ENCODE results near the gene TMEM119.

The TMEM119 gene

GRCh38 chr12:108614639-108615038, 16.8 kb upstream of the TMEM119 start:
- no peak for DNase-seq

GRCh38 chr12:108614041-108614440, 16.2 kb upstream of the TMEM119 start:
- no peak for DNase-seq

GRCh38 chr12:108613548-108613947, 15.7 kb upstream of the TMEM119 start:
- DNase-seq = no peak

- no peak for DNase-seq
Observed at GRCh38 chr12:108612788-108613282, 15.0 kb upstream of the TMEM119 start.

- no peak for DNase-seq
Observed at GRCh38 chr12:108611884-108612415, 14.1 kb upstream of the TMEM119 start.

GRCh38 chr12:108610856-108611605, 13.1 kb upstream of the TMEM119 start:
- DNase-seq = no peak

GRCh38 chr12:108610336-108610815, 12.5 kb upstream of the TMEM119 start:
- no peak for DNase-seq

- DNase-seq = no peak
Observed at GRCh38 chr12:108609537-108610335, 11.9 kb upstream of the TMEM119 start.

GRCh38 chr12:108608616-108609015, 10.7 kb upstream of the TMEM119 start:
- no peak for DNase-seq

- DNase-seq = no peak
Observed at GRCh38 chr12:108607981-108608600, 10.2 kb upstream of the TMEM119 start.

GRCh38 chr12:108606492-108606891, 8.6 kb upstream of the TMEM119 start:
- DNase-seq = no peak

GRCh38 chr12:108605690-108606406, 8.0 kb upstream of the TMEM119 start:
- no peak for DNase-seq

- no peak for DNase-seq
Observed at GRCh38 chr12:108605000-108605689, 7.3 kb upstream of the TMEM119 start.

- DNase-seq = no peak
Observed at GRCh38 chr12:108604208-108604941, 6.5 kb upstream of the TMEM119 start.

- no peak for DNase-seq
Observed at GRCh38 chr12:108603743-108604142, 5.9 kb upstream of the TMEM119 start.

- DNase-seq = no peak
Observed at GRCh38 chr12:108602976-108603704, 5.3 kb upstream of the TMEM119 start.

- no peak for DNase-seq
Observed at GRCh38 chr12:108602209-108602705, 4.4 kb upstream of the TMEM119 start.

- no peak for DNase-seq
Observed at GRCh38 chr12:108600702-108601007, 2.8 kb upstream of the TMEM119 start.

GRCh38 chr12:108599948-108600701, 2.2 kb upstream of the TMEM119 start:
- no peak for DNase-seq

- DNase-seq = no peak
Observed at GRCh38 chr12:108599541-108599940, 1.7 kb upstream of the TMEM119 start.

Data from NCI-H187 treated with DMSO at 0.1 percent for 48 hours (cell line).